ENCODE results near the gene SGK1. TPM values are rescaled to one million over a fixed set of nuclear protein-coding genes. Genes with fewer than 3 reads are reported as not detected.
A peak's percentile ranks its signal among the peaks of the same experiment; 100 is the strongest.

The SGK1 gene
- total RNA-seq, 2 donors from 2014 or later: 30.7 to 44.6 TPM

DNA sequence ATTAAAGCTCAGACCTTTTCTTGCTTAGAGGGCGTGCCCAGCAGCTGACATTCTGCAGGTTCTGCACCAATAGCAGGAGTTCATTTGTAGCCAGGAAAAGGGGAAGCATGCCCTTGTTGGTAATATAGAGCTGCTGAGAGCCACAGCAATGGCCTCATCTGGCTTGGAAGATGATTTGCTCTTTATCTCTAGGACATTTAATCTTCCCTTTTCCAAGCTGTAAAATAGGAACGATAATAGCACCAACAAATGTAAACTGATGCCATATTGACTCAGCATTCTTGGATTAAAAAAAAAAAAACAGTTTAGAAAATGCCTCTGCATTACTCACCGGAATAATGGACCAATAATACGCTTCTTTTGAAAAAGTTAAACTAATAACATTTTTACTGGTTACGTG lies 172.1 kb downstream of the SGK1 start:
- Mint-ChIP-seq H3K4me1 (ENCODE audit: low read depth) (peaks cover 5% of the 10 kb centered on the region), H3K36me3 (ENCODE audit: insufficient read depth in 2 of 2) (no peaks in the 10 kb centered on the region), H3K4me3 (no peak overlapping the region), H3K27ac (no peak overlapping the region), H3K9me3 (no peaks in the 10 kb centered on the region), H3K27me3 (ENCODE audit: low read depth) (no peaks in the 10 kb centered on the region)
- ATAC-seq (replicated peaks in 1 of 2): no peak
- no peak for DNase-seq

DNA sequence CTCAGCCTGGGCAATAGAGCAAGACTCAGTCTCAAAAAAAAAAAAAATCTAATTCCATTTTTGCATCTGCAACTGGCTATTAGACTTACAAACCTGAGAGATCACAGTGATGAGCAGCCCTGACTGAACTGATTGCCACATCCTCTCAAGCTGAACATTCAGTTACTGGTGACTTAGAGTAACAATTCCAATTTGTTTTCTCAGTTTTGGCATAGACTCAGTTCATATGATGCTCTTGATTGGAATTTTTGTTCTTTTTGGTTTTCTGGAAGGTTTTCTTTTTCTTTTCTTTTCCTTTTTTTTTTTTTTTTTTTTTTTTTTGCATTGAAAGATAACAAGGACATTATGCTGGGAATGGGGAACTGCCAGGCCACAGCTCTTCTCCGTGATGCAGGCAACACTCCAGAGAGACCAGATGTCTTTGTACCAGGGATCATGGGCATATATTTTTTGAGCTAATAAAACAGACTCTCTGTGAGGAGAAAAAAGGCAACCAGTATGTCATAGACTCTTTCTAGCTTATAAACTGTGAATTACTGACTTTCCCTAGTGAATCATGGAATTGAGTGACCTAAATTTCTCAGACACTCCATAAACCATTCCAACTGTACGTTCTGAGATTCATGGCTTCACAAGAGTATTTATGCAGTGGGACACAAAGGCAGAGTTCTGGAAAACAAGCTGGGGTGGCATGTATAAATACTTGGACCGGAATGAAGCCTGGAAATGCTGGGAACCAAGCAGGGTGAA lies 179.5 kb downstream of the SGK1 start:
- no peaks in the 10 kb centered on the region for H3K36me3 Mint-ChIP-seq (ENCODE audit: insufficient read depth in 2 of 2)
- no peak overlapping the region for H3K4me3 Mint-ChIP-seq
- H3K27me3 Mint-ChIP-seq (ENCODE audit: low read depth): peaks cover 6% of the 10 kb centered on the region
- DNase-seq (no peak), ATAC-seq (replicated peaks in 1 of 2) (no peak)
- no peaks in the 10 kb centered on the region for H3K9me3 Mint-ChIP-seq
- no peak overlapping the region for H3K27ac Mint-ChIP-seq
- H3K4me1 Mint-ChIP-seq (ENCODE audit: low read depth): no peaks in the 10 kb centered on the region

DNA sequence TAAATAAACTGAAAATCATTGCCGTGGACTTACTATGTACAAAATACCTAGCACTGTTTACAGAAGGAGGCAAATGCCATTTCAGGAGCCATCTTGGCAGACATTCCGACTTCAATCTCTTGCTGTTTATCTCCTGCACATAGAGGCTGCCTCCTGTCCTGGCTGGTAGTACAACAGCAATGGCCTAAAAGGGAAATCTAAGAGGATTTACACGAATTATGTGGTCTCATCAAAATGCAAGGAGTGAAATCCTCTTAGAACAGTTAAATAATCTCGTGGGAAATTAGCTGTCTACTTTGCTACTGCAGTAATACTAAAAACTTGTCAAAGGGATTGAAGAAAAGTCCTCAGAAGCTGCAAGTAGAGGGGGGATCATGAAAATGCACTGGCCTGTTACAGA lies 183.3 kb downstream of the SGK1 start:
- Mint-ChIP-seq H3K4me1 (ENCODE audit: low read depth) (no peaks in the 10 kb centered on the region), H3K27me3 (ENCODE audit: low read depth) (peaks cover 6% of the 10 kb centered on the region), H3K4me3 (no peak overlapping the region), H3K27ac (no peak overlapping the region), H3K9me3 (peaks cover 7 to 8% of the 10 kb centered on the region in 2 donors), H3K36me3 (ENCODE audit: insufficient read depth in 2 of 2) (peaks cover 2 to 12% of the 10 kb centered on the region in 2 donors)
- DNase-seq (no peak), ATAC-seq (replicated peaks in 1 of 2) (no peak)

DNA sequence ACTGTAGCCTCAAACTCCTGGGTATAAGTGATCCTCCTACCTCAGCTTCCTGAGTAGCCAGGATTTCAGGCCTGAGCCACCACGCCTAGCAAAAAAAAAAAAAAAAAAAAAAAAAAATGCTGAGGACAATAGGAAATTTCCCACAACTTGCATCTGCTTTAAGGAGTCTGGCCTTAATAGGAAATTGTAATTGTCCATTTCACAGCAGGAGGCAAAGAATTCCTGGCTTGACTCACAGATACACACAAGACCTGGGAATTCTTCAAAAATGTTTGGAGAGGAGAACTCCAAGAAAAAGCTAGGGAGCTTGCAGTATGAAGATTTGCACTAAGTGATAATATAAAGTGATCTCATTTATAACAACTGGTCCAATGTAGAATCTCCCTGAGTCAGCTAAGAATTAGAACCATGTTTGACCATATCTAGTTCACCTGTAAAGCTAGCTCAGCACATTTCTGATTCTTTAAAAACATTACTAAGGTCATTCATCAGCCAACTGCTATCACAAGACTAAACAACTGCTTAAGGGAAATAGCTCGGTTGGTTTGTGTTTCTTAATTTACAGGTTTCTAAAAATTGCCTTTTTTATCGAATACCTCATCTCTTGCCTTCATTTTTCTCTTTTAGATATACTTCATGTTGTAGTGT lies 185.3 kb downstream of the SGK1 start:
- peaks cover 2 to 12% of the 10 kb centered on the region in 2 donors for H3K36me3 Mint-ChIP-seq (ENCODE audit: insufficient read depth in 2 of 2)
- H3K4me3 Mint-ChIP-seq: no peak overlapping the region
- peaks cover 7 to 8% of the 10 kb centered on the region in 2 donors for H3K9me3 Mint-ChIP-seq
- H3K27ac Mint-ChIP-seq: no peak overlapping the region
- DNase-seq: no peak
- no peaks in the 10 kb centered on the region for H3K4me1 Mint-ChIP-seq (ENCODE audit: low read depth)
- peaks cover 6% of the 10 kb centered on the region for H3K27me3 Mint-ChIP-seq (ENCODE audit: low read depth)
- ATAC-seq (replicated peaks in 1 of 2): no peak

DNA sequence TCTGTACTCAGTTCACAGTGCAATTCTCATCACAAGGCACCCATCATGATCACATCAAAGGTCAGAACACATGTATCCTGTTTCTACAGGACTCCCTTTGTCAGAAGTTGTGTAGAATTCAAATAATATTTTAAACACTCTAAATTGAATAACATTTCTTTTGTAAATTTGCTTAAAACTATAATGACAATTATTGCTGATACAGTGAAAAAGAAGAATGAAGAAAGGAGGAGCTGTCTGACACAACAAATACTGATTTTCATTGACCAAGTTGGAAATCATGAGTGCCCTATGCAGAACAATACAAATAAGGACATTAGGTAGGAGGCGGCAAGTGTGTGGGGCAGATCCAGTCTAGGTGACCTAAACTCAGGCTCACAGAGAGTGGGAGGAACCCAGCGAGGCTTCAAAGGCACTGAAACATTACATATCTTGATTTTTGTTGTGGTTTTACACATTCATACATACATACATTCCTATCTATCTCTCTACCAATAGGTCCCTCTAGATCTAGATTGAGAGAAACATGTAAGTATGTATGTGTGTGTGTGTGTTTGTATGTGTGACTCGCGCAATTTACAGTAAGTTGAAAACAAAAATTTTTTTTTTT lies 186.3 kb downstream of the SGK1 start:
- ATAC-seq (replicated peaks in 1 of 2) (peak; percentile 23 to 36), DNase-seq (no peak)
- Mint-ChIP-seq H3K27ac (no peak overlapping the region), H3K9me3 (peaks cover 7 to 8% of the 10 kb centered on the region in 2 donors), H3K4me3 (no peak overlapping the region), H3K36me3 (ENCODE audit: insufficient read depth in 2 of 2) (peaks cover 2 to 12% of the 10 kb centered on the region in 2 donors), H3K27me3 (ENCODE audit: low read depth) (peaks cover 6% of the 10 kb centered on the region), H3K4me1 (ENCODE audit: low read depth) (no peaks in the 10 kb centered on the region)

DNA sequence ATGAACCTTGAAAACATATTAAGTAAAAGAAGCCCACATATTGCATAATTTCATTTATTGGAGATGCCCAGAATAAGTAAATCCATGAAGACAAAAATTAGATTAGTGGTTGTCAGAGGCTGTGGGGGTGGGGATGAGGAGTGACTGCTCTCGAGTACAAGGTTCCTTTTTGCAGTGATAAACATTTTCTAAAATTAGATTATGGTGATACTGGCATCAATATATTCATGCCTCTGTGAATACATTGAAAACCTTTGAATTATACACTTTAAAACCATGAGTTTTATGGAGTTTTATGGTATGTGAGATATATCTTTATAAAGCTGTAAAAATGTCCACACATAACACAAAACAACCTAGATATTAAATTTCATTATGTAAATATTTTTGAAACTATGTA lies 189.8 kb downstream of the SGK1 start:
- no peaks in the 10 kb centered on the region for H3K4me1 Mint-ChIP-seq (ENCODE audit: low read depth)
- peaks cover 2 to 12% of the 10 kb centered on the region in 2 donors for H3K36me3 Mint-ChIP-seq (ENCODE audit: insufficient read depth in 2 of 2)
- ATAC-seq (replicated peaks in 1 of 2) (no peak), DNase-seq (no peak)
- H3K9me3 Mint-ChIP-seq: peaks cover 7 to 8% of the 10 kb centered on the region in 2 donors
- no peak overlapping the region for H3K27ac Mint-ChIP-seq
- H3K4me3 Mint-ChIP-seq: no peak overlapping the region
- H3K27me3 Mint-ChIP-seq (ENCODE audit: low read depth): no peaks in the 10 kb centered on the region

DNA sequence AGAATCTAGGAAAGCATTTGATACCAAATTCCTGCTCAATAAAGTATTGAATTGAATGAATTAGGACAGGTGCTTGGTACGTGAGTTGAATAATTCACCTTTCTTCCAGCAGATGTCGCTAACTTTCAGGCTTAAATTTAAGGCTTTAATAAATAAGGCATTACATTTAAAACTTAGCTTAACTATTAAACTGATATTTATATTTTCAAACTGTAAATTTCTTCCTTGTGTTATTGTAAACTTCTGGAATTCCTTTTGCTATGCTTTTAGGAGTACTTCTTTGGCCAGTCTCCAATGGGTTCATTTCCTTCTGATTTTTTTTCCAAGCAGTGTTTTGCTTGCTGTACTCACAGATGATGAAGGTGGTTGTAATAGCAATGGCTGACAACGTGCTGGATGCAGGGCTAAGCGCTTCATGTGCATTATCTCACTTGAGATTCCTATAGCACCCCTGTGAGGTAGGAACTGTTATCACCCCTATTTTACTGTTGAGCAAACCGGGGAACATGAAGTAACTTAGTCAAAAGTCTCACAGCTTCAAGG lies 194.2 kb downstream of the SGK1 start:
- H3K9me3 Mint-ChIP-seq: peaks cover 0 to 2% of the 10 kb centered on the region in 2 donors
- H3K36me3 Mint-ChIP-seq (ENCODE audit: insufficient read depth in 2 of 2): no peaks in the 10 kb centered on the region
- no peaks in the 10 kb centered on the region for H3K4me1 Mint-ChIP-seq (ENCODE audit: low read depth)
- no peaks in the 10 kb centered on the region for H3K27me3 Mint-ChIP-seq (ENCODE audit: low read depth)
- peak overlapping the region in 1 of 2 donors; percentile 49 for H3K4me3 Mint-ChIP-seq
- DNase-seq (peak in 1 of 2 donors; percentile 19), ATAC-seq (replicated peaks in 1 of 2) (peak in 1 of 2 donors; percentile 86)
- no peak overlapping the region for H3K27ac Mint-ChIP-seq

DNA sequence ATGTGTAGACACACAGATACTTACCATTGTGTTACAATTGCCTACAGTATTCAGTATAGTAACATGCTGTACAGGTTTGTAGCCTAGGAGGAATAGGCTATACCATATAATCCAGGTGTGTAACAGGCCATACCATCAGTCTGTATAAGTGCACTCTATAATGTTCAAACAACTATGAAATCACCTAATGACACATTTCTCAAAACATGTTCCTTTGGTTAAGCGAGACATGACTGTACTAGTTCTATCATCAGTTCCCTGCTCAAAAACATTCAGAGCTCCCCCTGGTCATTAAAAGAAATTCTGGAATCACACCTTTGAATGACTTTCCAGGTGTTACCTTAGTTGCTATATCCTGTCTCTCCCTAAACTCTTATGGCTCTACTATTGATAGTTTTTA lies 195.1 kb downstream of the SGK1 start:
- H3K36me3 Mint-ChIP-seq (ENCODE audit: insufficient read depth in 2 of 2): no peaks in the 10 kb centered on the region
- H3K27me3 Mint-ChIP-seq (ENCODE audit: low read depth): no peaks in the 10 kb centered on the region
- H3K4me1 Mint-ChIP-seq (ENCODE audit: low read depth): no peaks in the 10 kb centered on the region
- ATAC-seq (replicated peaks in 1 of 2) (peak in 1 of 2 donors; percentile 23), DNase-seq (no peak)
- no peak overlapping the region for H3K4me3 Mint-ChIP-seq
- H3K27ac Mint-ChIP-seq: peak overlapping the region; percentile 6
- H3K9me3 Mint-ChIP-seq: peaks cover 0 to 2% of the 10 kb centered on the region in 2 donors

DNA sequence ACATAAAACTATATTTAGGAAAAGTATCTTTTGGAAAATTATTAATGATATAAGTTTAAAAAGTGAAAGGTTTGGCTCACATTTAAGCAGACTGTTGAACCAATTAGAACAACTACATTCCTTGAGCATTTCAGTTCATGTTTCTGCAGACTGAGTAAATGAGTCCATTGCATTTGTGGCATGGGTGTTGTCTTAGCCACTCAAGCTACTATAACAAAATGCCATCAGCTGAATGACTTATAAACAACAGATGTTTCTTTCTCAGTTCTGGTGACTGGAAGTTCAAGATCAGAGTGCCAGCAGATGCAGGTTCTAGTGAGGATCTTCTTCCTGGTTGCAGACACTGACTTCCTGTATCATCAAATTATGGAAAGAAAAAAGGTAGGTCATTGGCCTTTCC lies 198.4 kb downstream of the SGK1 start:
- H3K27me3 Mint-ChIP-seq (ENCODE audit: low read depth): peaks cover 1% of the 10 kb centered on the region
- H3K36me3 Mint-ChIP-seq (ENCODE audit: insufficient read depth in 2 of 2): no peaks in the 10 kb centered on the region
- H3K4me1 Mint-ChIP-seq (ENCODE audit: low read depth): no peaks in the 10 kb centered on the region
- ATAC-seq (replicated peaks in 1 of 2) (no peak), DNase-seq (no peak)
- no peak overlapping the region for H3K4me3 Mint-ChIP-seq
- H3K9me3 Mint-ChIP-seq: peaks cover 0 to 2% of the 10 kb centered on the region in 2 donors
- no peak overlapping the region for H3K27ac Mint-ChIP-seq

Data from activated T-cell treated with anti-CD3 and anti-CD28 coated beads, Interleukin-2, amount 50 U/mL, for 72 hours (primary cell).